HG03039 (cell line): Measurements from ENCODE around the gene SLC6A2.

Source experiments
- ATAC-seq: cut with Tn5 transposase; IDR thresholded peaks from one replicate; pipeline ENCODE4 v1.9.1; 2021; ENCODE audit warnings: mild to moderate bottlenecking, moderate library complexity; ENCODE audit not compliant: unreplicated experiment

Gene SLC6A2

GRCh38 chr16:55645986-55646385 lies 9.8 kb upstream of the SLC6A2 start:
- no peak for ATAC-seq

- no peak for ATAC-seq
These were observed 8.4 kb upstream of the SLC6A2 start for GRCh38 chr16:55647343-55647742.

- ATAC-seq, result no peak
These were observed 8.0 kb upstream of the SLC6A2 start for GRCh38 chr16:55647798-55648197.

GRCh38 chr16:55651841-55652824 lies 3.7 kb upstream of the SLC6A2 start:
- ATAC-seq, result no peak

- ATAC-seq, result no peak
These were observed 2.7 kb upstream of the SLC6A2 start for GRCh38 chr16:55653106-55653505.

- ATAC-seq, result no peak
These were observed 349 bp upstream of the SLC6A2 start for GRCh38 chr16:55655381-55655896.

GRCh38 chr16:55656691-55657092 lies 904 bp downstream of the SLC6A2 start:
- ATAC-seq, result no peak

GRCh38 chr16:55657616-55658015 lies 1.8 kb downstream of the SLC6A2 start:
- ATAC-seq, result no peak

GRCh38 chr16:55658898-55659420 lies 3.2 kb downstream of the SLC6A2 start:
- ATAC-seq, result no peak

GRCh38 chr16:55660026-55660425 lies 4.2 kb downstream of the SLC6A2 start:
- ATAC-seq, result no peak

GRCh38 chr16:55660828-55661227 lies 5.0 kb downstream of the SLC6A2 start:
- ATAC-seq, result no peak

GRCh38 chr16:55661941-55662643 lies 6.3 kb downstream of the SLC6A2 start:
- ATAC-seq, result no peak

- ATAC-seq, result no peak
These were observed 6.8 kb downstream of the SLC6A2 start for GRCh38 chr16:55662644-55663031.

- no peak for ATAC-seq
These were observed 7.4 kb downstream of the SLC6A2 start for GRCh38 chr16:55663225-55663624.

- no peak for ATAC-seq
These were observed 8.2 kb downstream of the SLC6A2 start for GRCh38 chr16:55663765-55664677.

GRCh38 chr16:55664786-55665407 lies 9.1 kb downstream of the SLC6A2 start:
- ATAC-seq, result no peak

GRCh38 chr16:55665511-55665910 lies 9.7 kb downstream of the SLC6A2 start:
- no peak for ATAC-seq

- ATAC-seq, result no peak
These were observed 10.2 kb downstream of the SLC6A2 start for GRCh38 chr16:55666012-55666411.

GRCh38 chr16:55667753-55668152 lies 12.0 kb downstream of the SLC6A2 start:
- no peak for ATAC-seq
